Measurements from ENCODE around the gene PRM2.

The PRM2 gene

GRCh38 chr16:11296351-11296705 lies 20.0 kb upstream of the PRM2 start:
- H3K4me2 ChIP-seq (ENCODE audit: low read depth, low read length, poor library complexity, severe bottlenecking) = peak overlapping the region; percentile 38
- no peak overlapping the region for H2AFZ ChIP-seq (ENCODE audit: low read depth, low read length, severe bottlenecking)
- H3K27ac ChIP-seq (ENCODE audit: low read depth, low read length) = peak overlapping the region; percentile 96
- no peaks in the 10 kb centered on the region for H3K36me3 ChIP-seq (ENCODE audit: low read length)
- H3K9me3 ChIP-seq (ENCODE audit: insufficient read depth, low read length) = no peaks in the 10 kb centered on the region
- no peak for TF ChIP-seq CTCF (IDR thresholded peaks at IDR 0.05; ENCODE audit: insufficient read depth, low read length, poor library complexity, severe bottlenecking)
- no peak for TF ChIP-seq EZH2phosphoT487 (conservative IDR thresholded peaks at IDR 0.05; ENCODE audit: low read length)
- H3F3A ChIP-seq (ENCODE audit: insufficient read depth) = peaks cover 42% of the 10 kb centered on the region
- H3K9ac ChIP-seq (ENCODE audit: low read length) = peak overlapping the region; percentile 11
- no peak overlapping the region for H3K4me3 ChIP-seq (ENCODE audit: insufficient read depth, low read length, poor library complexity, severe bottlenecking)
- no peaks in the 10 kb centered on the region for H3K9me2 ChIP-seq (replicated peaks; ENCODE audit: insufficient read depth, low read length)
- no peaks in the 10 kb centered on the region for H3K79me2 ChIP-seq (ENCODE audit: insufficient read depth, low read length)
- no peaks in the 10 kb centered on the region for H3K27me3 ChIP-seq (ENCODE audit: low read length)
- H4K20me1 ChIP-seq (ENCODE audit: low read depth, low read length) = no peaks in the 10 kb centered on the region

- peaks cover 42% of the 10 kb centered on the region for H3F3A ChIP-seq (ENCODE audit: insufficient read depth)
- TF ChIP-seq EZH2phosphoT487 (conservative IDR thresholded peaks at IDR 0.05; ENCODE audit: low read length) (no peak), CTCF (IDR thresholded peaks at IDR 0.05; ENCODE audit: insufficient read depth, low read length, poor library complexity, severe bottlenecking) (no peak)
- no peak overlapping the region for H3K4me3 ChIP-seq (ENCODE audit: insufficient read depth, low read length, poor library complexity, severe bottlenecking)
- H3K36me3 ChIP-seq (ENCODE audit: low read length) = no peaks in the 10 kb centered on the region
- no peaks in the 10 kb centered on the region for H3K9me2 ChIP-seq (replicated peaks; ENCODE audit: insufficient read depth, low read length)
- H3K27me3 ChIP-seq (ENCODE audit: low read length) = no peaks in the 10 kb centered on the region
- peak overlapping the region; percentile 38 for H3K4me2 ChIP-seq (ENCODE audit: low read depth, low read length, poor library complexity, severe bottlenecking)
- H3K9ac ChIP-seq (ENCODE audit: low read length) = peak overlapping the region; percentile 11; the same call in 1 of the 2 replicates
- no peaks in the 10 kb centered on the region for H4K20me1 ChIP-seq (ENCODE audit: low read depth, low read length)
- no peaks in the 10 kb centered on the region for H3K79me2 ChIP-seq (ENCODE audit: insufficient read depth, low read length)
- peak overlapping the region; percentile 96 for H3K27ac ChIP-seq (ENCODE audit: low read depth, low read length)
- H3K9me3 ChIP-seq (ENCODE audit: insufficient read depth, low read length) = no peaks in the 10 kb centered on the region
- H2AFZ ChIP-seq (ENCODE audit: low read depth, low read length, severe bottlenecking) = no peak overlapping the region
These were observed 19.4 kb upstream of the PRM2 start for GRCh38 chr16:11295672-11296071.

GRCh38 chr16:11292076-11292748 lies 15.9 kb upstream of the PRM2 start:
- TF ChIP-seq CTCF (IDR thresholded peaks at IDR 0.05; ENCODE audit: insufficient read depth, low read length, poor library complexity, severe bottlenecking) (no peak), EZH2phosphoT487 (conservative IDR thresholded peaks at IDR 0.05; ENCODE audit: low read length) (no peak)
- peaks cover 29% of the 10 kb centered on the region for H3F3A ChIP-seq (ENCODE audit: insufficient read depth)
- no peaks in the 10 kb centered on the region for H3K36me3 ChIP-seq (ENCODE audit: low read length)
- H3K4me3 ChIP-seq (ENCODE audit: insufficient read depth, low read length, poor library complexity, severe bottlenecking) = no peak overlapping the region
- no peak overlapping the region for H3K9ac ChIP-seq (ENCODE audit: low read length)
- H3K9me3 ChIP-seq (ENCODE audit: insufficient read depth, low read length) = no peaks in the 10 kb centered on the region
- H3K9me2 ChIP-seq (replicated peaks; ENCODE audit: insufficient read depth, low read length) = no peaks in the 10 kb centered on the region
- H4K20me1 ChIP-seq (ENCODE audit: low read depth, low read length) = no peaks in the 10 kb centered on the region
- no peak overlapping the region for H3K27ac ChIP-seq (ENCODE audit: low read depth, low read length)
- H3K27me3 ChIP-seq (ENCODE audit: low read length) = no peaks in the 10 kb centered on the region
- H3K4me2 ChIP-seq (ENCODE audit: low read depth, low read length, poor library complexity, severe bottlenecking) = no peak overlapping the region
- H3K79me2 ChIP-seq (ENCODE audit: insufficient read depth, low read length) = no peaks in the 10 kb centered on the region
- H2AFZ ChIP-seq (ENCODE audit: low read depth, low read length, severe bottlenecking) = no peak overlapping the region
